ENCODE data around the gene CCDC102A.

The CCDC102A gene

GRCh38 chr16:57484515-57485005 is 51.8 kb downstream of the CCDC102A start:
- TF ChIP-seq, protein P1, sequence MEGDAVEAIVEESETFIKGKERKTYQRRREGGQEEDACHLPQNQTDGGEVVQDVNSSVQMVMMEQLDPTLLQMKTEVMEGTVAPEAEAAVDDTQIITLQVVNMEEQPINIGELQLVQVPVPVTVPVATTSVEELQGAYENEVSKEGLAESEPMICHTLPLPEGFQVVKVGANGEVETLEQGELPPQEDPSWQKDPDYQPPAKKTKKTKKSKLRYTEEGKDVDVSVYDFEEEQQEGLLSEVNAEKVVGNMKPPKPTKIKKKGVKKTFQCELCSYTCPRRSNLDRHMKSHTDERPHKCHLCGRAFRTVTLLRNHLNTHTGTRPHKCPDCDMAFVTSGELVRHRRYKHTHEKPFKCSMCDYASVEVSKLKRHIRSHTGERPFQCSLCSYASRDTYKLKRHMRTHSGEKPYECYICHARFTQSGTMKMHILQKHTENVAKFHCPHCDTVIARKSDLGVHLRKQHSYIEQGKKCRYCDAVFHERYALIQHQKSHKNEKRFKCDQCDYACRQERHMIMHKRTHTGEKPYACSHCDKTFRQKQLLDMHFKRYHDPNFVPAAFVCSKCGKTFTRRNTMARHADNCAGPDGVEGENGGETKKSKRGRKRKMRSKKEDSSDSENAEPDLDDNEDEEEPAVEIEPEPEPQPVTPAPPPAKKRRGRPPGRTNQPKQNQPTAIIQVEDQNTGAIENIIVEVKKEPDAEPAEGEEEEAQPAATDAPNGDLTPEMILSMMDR (IDR thresholded peaks at IDR 0.05; ENCODE audit: extremely low read depth, missing control alignments), result no peak
- DNase-seq (ENCODE audit: low spot score), result no peak

DNA sequence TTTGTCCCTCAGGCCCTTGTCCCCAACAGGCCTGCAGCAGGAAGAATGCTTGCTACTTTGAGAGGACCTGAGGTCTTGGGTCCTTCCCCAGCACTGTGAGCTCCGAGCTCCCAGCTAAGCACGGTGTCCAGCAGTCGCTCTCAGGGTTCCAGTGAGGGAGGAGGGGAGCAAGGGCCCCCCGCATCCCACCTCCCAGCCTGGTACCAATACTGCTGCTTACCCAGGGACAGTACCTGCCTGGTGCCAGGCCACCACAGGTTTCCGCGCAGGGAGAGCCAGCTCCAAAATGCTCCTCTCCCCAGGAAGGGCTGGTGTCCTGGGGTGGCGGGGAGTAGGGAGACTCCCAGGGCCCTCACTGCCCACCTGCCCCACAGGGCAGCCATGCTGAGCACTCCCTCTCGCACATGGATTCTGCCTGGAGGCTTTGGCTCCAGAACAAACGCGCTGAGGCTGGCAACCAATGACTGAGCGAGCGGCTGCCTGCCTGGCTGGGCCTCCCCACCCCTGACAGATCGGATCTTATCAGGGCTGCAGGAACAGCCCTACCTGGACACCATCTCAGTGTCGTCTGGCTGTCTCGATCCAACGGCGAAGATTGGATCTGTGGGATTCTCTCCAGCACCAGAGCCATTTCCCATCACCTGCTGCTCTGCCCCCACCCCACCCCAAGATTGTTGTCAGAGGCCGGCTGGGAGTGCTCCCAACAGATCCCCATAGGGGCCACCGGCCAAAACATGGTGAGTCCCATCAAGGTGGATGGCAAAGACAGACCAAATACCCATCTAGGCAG is 52.5 kb downstream of the CCDC102A start:
- DNase-seq (ENCODE audit: low spot score), result no peak
- TF ChIP-seq, protein P1 (IDR thresholded peaks at IDR 0.05; ENCODE audit: extremely low read depth, missing control alignments), result no peak

- TF ChIP-seq, protein P1 (IDR thresholded peaks at IDR 0.05; ENCODE audit: extremely low read depth, missing control alignments), result no peak
- no peak for DNase-seq (ENCODE audit: low spot score)
These were observed 53.4 kb downstream of the CCDC102A start for GRCh38 chr16:57482845-57483545.

DNA sequence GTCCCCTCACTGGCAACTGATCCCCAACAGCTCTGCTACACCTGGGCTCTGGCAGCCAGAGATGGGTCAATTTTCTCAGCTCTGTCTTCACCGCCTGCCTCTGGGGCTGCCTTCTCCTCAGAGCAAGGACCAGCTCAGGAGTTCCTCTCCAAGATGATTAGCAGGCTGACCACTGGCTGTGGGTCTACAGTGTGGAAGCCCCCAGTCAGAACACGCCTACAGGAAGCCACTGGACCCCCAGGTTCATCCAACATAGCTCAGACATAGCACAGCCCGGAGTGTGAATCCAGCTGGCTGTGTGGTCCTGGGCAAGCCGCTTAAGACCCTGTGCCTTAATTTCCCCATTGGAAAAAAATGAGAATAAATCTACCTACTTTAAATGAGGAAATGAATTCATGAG is 55.0 kb downstream of the CCDC102A start:
- no peak for DNase-seq (ENCODE audit: low spot score)
- TF ChIP-seq, protein P1 (IDR thresholded peaks at IDR 0.05; ENCODE audit: extremely low read depth, missing control alignments), result no peak

DNA sequence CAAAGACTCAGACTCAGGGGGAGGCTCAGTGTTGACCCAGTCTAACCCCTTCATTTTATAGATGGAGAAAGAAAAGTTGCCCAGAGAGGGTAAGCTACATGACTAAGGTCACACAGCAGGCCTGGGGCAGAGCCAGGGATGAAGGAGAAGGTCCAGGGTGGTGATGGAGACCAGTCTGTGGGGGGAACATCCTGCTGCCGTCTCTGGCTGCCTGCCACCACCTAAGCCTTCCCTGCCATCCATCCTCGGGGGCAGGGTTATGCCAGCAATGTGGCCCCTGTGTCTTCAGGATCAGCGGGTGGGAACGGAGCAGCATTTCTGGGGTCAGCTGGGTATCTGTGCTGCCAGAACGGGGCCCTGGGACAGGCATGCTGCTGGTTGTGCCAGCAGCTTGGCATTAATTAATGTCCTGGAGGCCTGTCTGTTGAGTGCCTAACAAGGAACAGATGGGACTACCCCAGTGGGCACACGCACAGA is 55.6 kb downstream of the CCDC102A start:
- DNase-seq (ENCODE audit: low spot score), result no peak
- TF ChIP-seq, protein P1 (IDR thresholded peaks at IDR 0.05; ENCODE audit: extremely low read depth, missing control alignments), result no peak

DNA sequence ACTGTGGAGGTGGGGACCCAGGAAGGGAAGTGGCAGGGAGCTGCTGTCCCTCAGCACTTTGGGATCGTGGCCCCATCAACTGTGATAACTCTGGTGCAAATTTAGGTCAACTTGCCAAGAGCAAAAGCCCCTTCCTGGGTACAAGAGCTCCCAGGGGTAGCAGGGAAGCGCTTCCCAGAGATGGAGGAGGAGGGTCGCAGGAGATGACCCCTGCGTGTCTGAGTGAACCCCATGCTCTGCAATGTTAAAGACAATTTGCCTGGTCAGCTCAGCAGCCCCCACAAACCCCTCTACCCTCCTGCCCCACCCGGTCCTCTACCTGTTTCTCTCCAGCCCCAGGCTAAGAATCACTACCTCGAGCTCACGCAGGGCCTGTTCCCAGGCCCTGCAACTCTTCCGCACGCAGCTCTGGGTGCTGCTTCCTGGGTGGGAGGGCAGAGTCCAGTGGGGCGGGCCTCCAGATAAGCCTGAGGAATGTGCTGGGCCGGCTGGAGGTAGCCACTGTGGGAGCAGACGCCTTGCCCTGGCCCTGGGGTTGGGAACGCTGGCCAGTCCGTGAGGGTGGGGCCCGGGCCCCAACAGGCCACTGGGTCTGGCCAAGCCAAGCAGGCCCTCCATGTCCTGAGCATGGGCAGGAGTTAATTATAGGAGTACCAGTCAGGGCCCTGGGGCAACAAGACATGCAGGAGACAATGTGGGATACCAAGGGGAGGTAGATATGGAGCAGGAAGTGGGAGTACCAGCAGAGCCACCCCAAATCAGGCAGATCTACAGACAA is 56.2 kb downstream of the CCDC102A start:
- TF ChIP-seq, protein P1 (IDR thresholded peaks at IDR 0.05; ENCODE audit: extremely low read depth, missing control alignments), result no peak
- DNase-seq (ENCODE audit: low spot score), result no peak
